ENCODE results near the gene LIMCH1. TPM values are rescaled to one million over a fixed set of nuclear protein-coding genes. Genes with fewer than 3 reads are reported as not detected.

LIMCH1 gene
- total and polyA plus RNA-seq, 2 of the 8 experiments (the other 6 are each of a cell fraction or from before 2014, with no cell fraction given) = 2.7 to 3.0 TPM

GRCh38 chr4:41645728-41646390, 107.9 kb downstream of the LIMCH1 start (continued):
- no peak for TF ChIP-seq EP300 (IDR thresholded peaks at IDR 0.05; ENCODE audit: borderline replicate concordance in 1 of 2, low read depth in 2 of 2, low read length in 2 of 2)
- no peak for TF ChIP-seq POLR2AphosphoS5 (IDR thresholded peaks at IDR 0.05; ENCODE audit: low read depth, low read length)
- TF ChIP-seq BRCA1 (IDR thresholded peaks at IDR 0.05; ENCODE audit: low read depth, low read length) = no peak
- TF ChIP-seq ATF2 (IDR thresholded peaks at IDR 0.05; ENCODE audit: low read length) = no peak
- TF ChIP-seq BCL11A (IDR thresholded peaks at IDR 0.05; ENCODE audit: low read depth in 2 of 2, low read length in 2 of 2) = no peak
- TF ChIP-seq RFX5 (IDR thresholded peaks at IDR 0.05; ENCODE audit: borderline replicate concordance, low read depth, low read length) = no peak
